Bronchial epithelial cell (primary cell): ENCODE data around the gene AATK. TPM values are rescaled to one million over a fixed set of nuclear protein-coding genes. Genes with fewer than 3 reads are reported as not detected.
"Not testable (repeated sequence)": the region's sequence is repeated elsewhere in the genome, so short reads cannot be mapped to it uniquely, and the experiment has no call there.

Experiments used
- DNase-seq: peaks from one replicate; pipeline ENCODE4 v3.0.0-alpha.2; 2010; ENCODE audit warnings: low read depth
- FAIRE-seq: peaks from 2 replicates; lab custom pipeline; 2011; peaks lifted over from hg19 to GRCh38; lab: Jason Lieb, UNC
- H3K27me3 ChIP-seq: 2 replicates; pipeline ENCODE4 v1.5.1; 2011; ENCODE audit warnings: low read length; ENCODE audit not compliant: control insufficient read depth, insufficient read depth
- H3K36me3 ChIP-seq: 2 replicates; pipeline ENCODE4 v1.5.1; 2011; ENCODE audit warnings: low read length; ENCODE audit not compliant: control insufficient read depth, insufficient read depth
- H3K4me3 ChIP-seq: 2 replicates; pipeline ENCODE4 v1.5.1; 2011; ENCODE audit warnings: mild to moderate bottlenecking, low read depth, low read length, control low read depth
- CTCF ChIP-seq: IDR thresholded peaks from 2 replicates; pipeline ENCODE4 v1.5.1; 2011; ENCODE audit warnings: mild to moderate bottlenecking, moderate library complexity, low read length, control low read depth, inconsistent platforms; ENCODE audit not compliant: insufficient read depth, severe bottlenecking
- total RNA-seq: library from RNA; depleted of rRNA; stranded (reverse); fragments of >200 nt; gene quantifications from 2 replicates; pipeline ENCODE4 v1.2.1, GENCODE V29; 2014

Gene AATK
- total RNA-seq, 1 donor from 2014 or later: 0.79 TPM

GRCh38 chr17:81081222-81082176 lies 84.5 kb downstream of the AATK start:
- no peak for DNase-seq
- TF ChIP-seq CTCF: no peak
- Histone ChIP-seq H3K36me3 (peaks cover 21% of the 10 kb centered on the region), H3K4me3 (no peak overlapping the region), H3K27me3 (no peaks in the 10 kb centered on the region)
- no peak for FAIRE-seq

GRCh38 chr17:81080019-81080418 lies 86.0 kb downstream of the AATK start:
- FAIRE-seq: no peak
- TF ChIP-seq CTCF: no peak
- no peak for DNase-seq
- no peaks in the 10 kb centered on the region for H3K27me3 ChIP-seq
- H3K36me3 ChIP-seq: peaks cover 22% of the 10 kb centered on the region
- no peak overlapping the region for H3K4me3 ChIP-seq

- H3K36me3 ChIP-seq: peaks cover 17% of the 10 kb centered on the region
- H3K27me3 ChIP-seq, H3K4me3 ChIP-seq, DNase-seq: not testable (repeated sequence)
- peak; percentile 32 for FAIRE-seq
Observed at GRCh38 chr17:81078026-81078913, 87.8 kb downstream of the AATK start.

GRCh38 chr17:81076141-81076679 lies 89.8 kb downstream of the AATK start:
- H3K4me3 ChIP-seq: no peak overlapping the region
- DNase-seq (no peak), FAIRE-seq (no peak)
- no peak for TF ChIP-seq CTCF
- H3K27me3 ChIP-seq: no peaks in the 10 kb centered on the region
- peaks cover 20% of the 10 kb centered on the region for H3K36me3 ChIP-seq

GRCh38 chr17:81075307-81075706 lies 90.7 kb downstream of the AATK start:
- no peak for TF ChIP-seq CTCF
- FAIRE-seq: no peak
- no peak for DNase-seq
- H3K4me3 ChIP-seq: no peak overlapping the region
- H3K27me3 ChIP-seq: no peaks in the 10 kb centered on the region
- peaks cover 20% of the 10 kb centered on the region for H3K36me3 ChIP-seq
